HCT116 (cell line): ENCODE results near the gene TANGO6. TPM values are rescaled to one million over a fixed set of nuclear protein-coding genes. Genes with fewer than 3 reads are reported as not detected.

Source experiments
- ATAC-seq: fragments of 200-7000 bp; cut with Tn5 transposase; 2 replicates; pipeline ENCODE4 v1.9.1; 2020; ENCODE audit warnings: mild to moderate bottlenecking, moderate library complexity
- BruUV-seq: library from RNA; stranded (reverse); fragments of 400-500 nt; replicated peaks from 2 replicates; lab custom pipeline; 2021; lab: Mats Ljungman, UMichigan
- CTCF ChIA-PET: fragments of 300-600 bp; sonication (Branson Sonifier 250); formaldehyde crosslinking; loops from one replicate; lab custom pipeline; 2021; ENCODE audit warnings: antibody characterized with exemption; lab: Charles Lee
- POLR2A ChIA-PET: fragments of 300-600, 350-600 bp; sonication (Branson Sonifier 250); formaldehyde crosslinking; loops from one replicate; lab custom pipeline; 2021; ENCODE audit warnings: antibody characterized with exemption; lab: Charles Lee
- RAD21 ChIA-PET, 2 experiments: fragments of 300-600 bp; sonication (Branson Sonifier 250); formaldehyde crosslinking; loops; one replicate each; lab custom pipeline; 2023; ENCODE audit warnings: low total read pairs in 2 of 2; ENCODE audit not compliant: uncharacterized antibody in 2 of 2, unreplicated experiment in 2 of 2, low non-redundant PET in 1 of 2; lab: Charles Lee
- DNase-seq: peaks from one replicate; pipeline ENCODE4 v3.0.0-alpha.2; 2010; ENCODE audit warnings: low read depth, low spot score
- H2AFZ ChIP-seq: fragments of 200-600 bp; shearing (Covaris generic), sonication (generic); 2 replicates; pipeline ENCODE4 v1.6.1; 2017; ENCODE audit warnings: low read depth, mixed run types, mixed read lengths, antibody characterized with exemption, low read length; ENCODE audit not compliant: poor library complexity, severe bottlenecking
- H3K27ac ChIP-seq: 2 replicates; pipeline ENCODE4 v1.5.1; 2012; ENCODE audit warnings: low read depth, low read length
- H3K27me3 ChIP-seq: fragments of 200-600 bp; sonication (generic); 2 replicates; pipeline ENCODE4 v1.6.1; 2016; ENCODE audit warnings: mixed run types, low read length, mixed read lengths; ENCODE audit not compliant: insufficient read depth
- H3K36me3 ChIP-seq, 2 experiments: fragments of 200-500 bp in 1 of 2; fragments of 200-600 bp in 1 of 2; sonication (Bioruptor generic) in 1 of 2; sonication (generic) in 1 of 2; 2 replicates each; pipeline versions ENCODE4 v1.5.1 to v1.6.1; 2014 to 2016; ENCODE audit warnings: low read length in 2 of 2, inconsistent platforms in 1 of 2, mixed read lengths in 1 of 2, mixed run types in 1 of 2; ENCODE audit not compliant: insufficient read depth in 2 of 2, control insufficient read depth in 1 of 2
- H3K4me1 ChIP-seq, 2 experiments: fragments of 200-600 bp in 1 of 2; sonication (generic) in 1 of 2; 2 replicates each; pipeline versions ENCODE4 v1.5.1 to v1.6.1; 2012 to 2017; ENCODE audit warnings: low read length in 2 of 2, inconsistent platforms in 1 of 2, mild to moderate bottlenecking in 1 of 2, mixed read lengths in 1 of 2, mixed run types in 1 of 2, moderate library complexity in 1 of 2; ENCODE audit not compliant: insufficient read depth in 2 of 2, control insufficient read depth in 1 of 2
- H3K4me2 ChIP-seq: fragments of 200-600 bp; sonication (generic); 2 replicates; pipeline ENCODE4 v1.6.1; 2017; ENCODE audit warnings: mixed run types, low read length, mixed read lengths
- H3K4me3 ChIP-seq, 2 experiments: fragments of 200-600 bp in 1 of 2; sonication (generic) in 1 of 2; replicated peaks in 1 of 2; 2 replicates each; pipeline ENCODE4 v1.5.1; 2011 to 2016; ENCODE audit warnings: low read length in 2 of 2, control low read depth in 1 of 2, low read depth in 1 of 2, mild to moderate bottlenecking in 1 of 2, mixed read lengths in 1 of 2, mixed run types in 1 of 2
- H3K79me2 ChIP-seq: fragments of 200-600 bp; sonication (generic); 2 replicates; pipeline ENCODE4 v1.6.1; 2017; ENCODE audit warnings: mild to moderate bottlenecking, mixed run types, low read length, moderate library complexity, mixed read lengths; ENCODE audit not compliant: insufficient read depth
- H3K9ac ChIP-seq: fragments of 200-600 bp; sonication (generic); 2 replicates; pipeline ENCODE4 v1.6.1; 2016; ENCODE audit warnings: low read length, mixed read lengths
- H3K9me2 ChIP-seq: fragments of 200-600 bp; sonication (generic), shearing (Covaris generic); 2 replicates; pipeline ENCODE4 v1.6.1; 2017; ENCODE audit warnings: mixed run types, mild to moderate bottlenecking, moderate library complexity; ENCODE audit not compliant: insufficient read depth
- H3K9me3 ChIP-seq, 2 experiments: fragments of 200-500 bp in 1 of 2; fragments of 200-600 bp in 1 of 2; sonication (Bioruptor generic) in 1 of 2; sonication (generic) in 1 of 2; 2 replicates each; pipeline ENCODE4 v1.6.1; 2014 to 2017; ENCODE audit warnings: low read length in 2 of 2, mixed read lengths in 2 of 2, inconsistent platforms in 1 of 2, low read depth in 1 of 2, mild to moderate bottlenecking in 1 of 2, mixed run types in 1 of 2, moderate library complexity in 1 of 2; ENCODE audit not compliant: control insufficient read depth in 1 of 2, insufficient read depth in 1 of 2
- H4K20me1 ChIP-seq: fragments of 200-600 bp; sonication (generic), shearing (Covaris generic); 2 replicates; pipeline ENCODE4 v1.6.1; 2017; ENCODE audit warnings: mixed run types, mild to moderate bottlenecking, moderate library complexity; ENCODE audit not compliant: insufficient read depth
- CBX3 ChIP-seq: IDR thresholded peaks from 2 replicates; pipeline ENCODE4 v1.6.1; 2012; ENCODE audit warnings: low read depth
- CEBPB ChIP-seq: IDR thresholded peaks from 2 replicates; pipeline ENCODE4 v1.6.1; 2012; ENCODE audit warnings: low read depth
- CTCF ChIP-seq, 3 experiments: fragments of 200-600 bp in 1 of 3; sonication (generic) in 1 of 3; IDR thresholded peaks in 2 of 3; conservative IDR thresholded peaks in 1 of 3; 2 replicates each; pipeline ENCODE4 v1.5.1; 2012 to 2017; ENCODE audit warnings: low read depth in 2 of 3, low read length in 2 of 3, antibody characterized with exemption in 1 of 3, borderline replicate concordance in 1 of 3, control low read depth in 1 of 3, mild to moderate bottlenecking in 1 of 3, mixed read lengths in 1 of 3, mixed run types in 1 of 3, moderate library complexity in 1 of 3; ENCODE audit not compliant: insufficient read depth in 1 of 3
- FOSL1 ChIP-seq: IDR thresholded peaks from 2 replicates; pipeline ENCODE4 v1.6.1; 2012; ENCODE audit warnings: low read depth
- JUND ChIP-seq: IDR thresholded peaks from 2 replicates; pipeline ENCODE4 v1.6.1; 2012
- MAX ChIP-seq: IDR thresholded peaks from 2 replicates; pipeline ENCODE4 v1.6.1; 2012
- POLR2AphosphoS5 ChIP-seq: IDR thresholded peaks from 2 replicates; pipeline ENCODE4 v1.6.1; 2011; ENCODE audit warnings: mild to moderate bottlenecking, low read depth, low read length, moderate library complexity
- RAD21 ChIP-seq: IDR thresholded peaks from 2 replicates; pipeline ENCODE4 v1.6.1; 2012; ENCODE audit warnings: low read depth, mild to moderate bottlenecking
- REST ChIP-seq: IDR thresholded peaks from 2 replicates; pipeline ENCODE4 v1.6.1; 2012; ENCODE audit warnings: low read depth
- SIN3A ChIP-seq: IDR thresholded peaks from 2 replicates; pipeline ENCODE4 v1.6.1; 2012; ENCODE audit warnings: low read depth
- SP1 ChIP-seq: IDR thresholded peaks from 2 replicates; pipeline ENCODE4 v1.6.1; 2012; ENCODE audit warnings: low read depth
- SRF ChIP-seq: IDR thresholded peaks from 2 replicates; pipeline ENCODE4 v1.6.1; 2012; ENCODE audit warnings: low read depth
- YY1 ChIP-seq: IDR thresholded peaks from 2 replicates; pipeline ENCODE4 v1.6.1; 2011; ENCODE audit warnings: low read length, low read depth, moderate library complexity, mild to moderate bottlenecking; ENCODE audit not compliant: insufficient replicate concordance; ENCODE audit errors: extremely low read depth
- intact Hi-C: fragments of 100-400 bp; cut with micrococcal nuclease; formaldehyde crosslinking; loops from 2 replicates; pipeline ENCODE4 v1.10.0; 2022
- total RNA-seq: library from RNA; stranded (reverse); gene quantifications from one replicate; pipeline ENCODE4 v1.2.1, GENCODE V29; 2021; ENCODE audit not compliant: unreplicated experiment

Gene TANGO6
- total RNA-seq, 1 experiment from 2014 or later: 16.4 TPM

- TF ChIP-seq REST (no peak), SRF (no peak), SP1 (no peak)
Measured at GRCh38 chr16:68994324-68994723, 151.0 kb downstream of the TANGO6 start (continued).

GRCh38 chr16:68995011-68995504, 151.7 kb downstream of the TANGO6 start:
- RAD21 ChIA-PET: interaction anchor here (0.7 kb wide), 2 partner anchors 69 to 75 kb away, joined by 3 to 4 read pairs; no protein-coding TSS in a partner anchor
- no peak overlapping the region for H2AFZ ChIP-seq
- TF ChIP-seq SP1 (peak; percentile 40), SRF (peak; percentile 49; the same call in 1 of the 2 replicates), JUND (peak; percentile 29; the same call in 1 of the 2 replicates), MAX (peak; percentile 32; the same call in 1 of the 2 replicates), POLR2AphosphoS5 (peak; percentile 43; the same call in 1 of the 2 replicates), RAD21 (peak; percentile 91), YY1 (no peak), FOSL1 (no peak; the same call in 1 of the 2 replicates), CBX3 (0 out of 2 replicates have a peak, but pooled peaks have one; percentile 68), CEBPB (peak; percentile 27; the same call in 1 of the 2 replicates), CTCF (IDR thresholded peaks at IDR 0.05 in 2 of 3, conservative IDR thresholded peaks at IDR 0.05 in 1 of 3; ENCODE audit: borderline replicate concordance in 1 of 3, insufficient read depth in 1 of 3, low read depth in 2 of 3, low read length in 2 of 3) (peak; percentile 75 to 86 (median 78)), SIN3A (no peak)
- H3K27me3 ChIP-seq: no peaks in the 10 kb centered on the region
- intact Hi-C loops: loop anchor here (2.0 to 5.0 kb wide), 2 partner anchors 110 to 127 kb away; partner anchors contain the start of gene HAS3
- H3K4me1 ChIP-seq: peaks cover 43 to 86% of the 10 kb centered on the region in 2 experiments
- H3K9me2 ChIP-seq: no peaks in the 10 kb centered on the region
- H3K4me2 ChIP-seq: peak overlapping the region; percentile 68
- no TSS peak for BruUV-seq
- H3K9me3 ChIP-seq: no peaks in the 10 kb centered on the region
- POLR2A ChIA-PET: no interaction called here
- H3K79me2 ChIP-seq: no peaks in the 10 kb centered on the region
- CTCF ChIA-PET: interaction anchor here (1.1 kb wide), 1 partner anchor 8 kb away, joined by 3 read pairs; no protein-coding TSS in a partner anchor
- no peak overlapping the region for H3K4me3 ChIP-seq
- ATAC-seq: peak; percentile 87
- H4K20me1 ChIP-seq: no peaks in the 10 kb centered on the region
- peak overlapping the region; percentile 68 for H3K27ac ChIP-seq
- peak overlapping the region; percentile 50 for H3K9ac ChIP-seq
- peak; percentile 80 for DNase-seq
- no peaks in the 10 kb centered on the region for H3K36me3 ChIP-seq
